Hepatocyte (in vitro differentiated cells): ENCODE measurements around the gene DELE1. TPM values are rescaled to one million over a fixed set of nuclear protein-coding genes. Genes with fewer than 3 reads are reported as not detected.

Source experiments
- DNase-seq: peaks from one replicate; pipeline ENCODE4 v3.0.0-alpha.2; 2016; ENCODE audit warnings: low spot score
- H2AFZ ChIP-seq: fragments of 200-600 bp; sonication (generic); 2 replicates; pipeline ENCODE4 v1.6.0; 2016; ENCODE audit warnings: antibody characterized with exemption, mild to moderate bottlenecking
- H3K27ac ChIP-seq: fragments of 200-600 bp; sonication (generic); 2 replicates; pipeline ENCODE4 v1.5.1; 2016; ENCODE audit warnings: mild to moderate bottlenecking
- H3K27me3 ChIP-seq: fragments of 200-600 bp; sonication (generic); 2 replicates; pipeline ENCODE4 v1.6.1; 2016
- H3K36me3 ChIP-seq: fragments of 200-600 bp; sonication (generic); replicated peaks from 2 replicates; pipeline ENCODE4 v1.5.1; 2016; ENCODE audit warnings: low read depth; ENCODE audit not compliant: insufficient read depth
- H3K4me1 ChIP-seq: fragments of 200-600 bp; sonication (generic); 2 replicates; pipeline ENCODE4 v1.5.1; 2016; ENCODE audit warnings: mild to moderate bottlenecking, moderate library complexity; ENCODE audit not compliant: insufficient read depth
- H3K4me2 ChIP-seq: fragments of 200-600 bp; sonication (generic); 2 replicates; pipeline ENCODE4 v1.6.0; 2016
- H3K4me3 ChIP-seq: fragments of 200-600 bp; sonication (generic); 2 replicates; pipeline ENCODE4 v1.5.1; 2016; ENCODE audit warnings: mild to moderate bottlenecking
- H3K79me2 ChIP-seq: fragments of 200-600 bp; sonication (generic); 2 replicates; pipeline ENCODE4 v1.6.0; 2017; ENCODE audit warnings: mild to moderate bottlenecking
- H3K9me2 ChIP-seq: fragments of 200-600 bp; sonication (generic); replicated peaks from 2 replicates; pipeline ENCODE4 v1.6.0; 2017; ENCODE audit warnings: mild to moderate bottlenecking; ENCODE audit not compliant: insufficient read depth
- H3K9me3 ChIP-seq: fragments of 200-600 bp; sonication (generic); 2 replicates; pipeline ENCODE4 v1.5.1; 2016; ENCODE audit warnings: low read depth, mild to moderate bottlenecking
- H4K20me1 ChIP-seq: fragments of 200-600 bp; sonication (generic); 2 replicates; pipeline ENCODE4 v1.6.0; 2016; ENCODE audit warnings: mild to moderate bottlenecking; ENCODE audit not compliant: insufficient read depth, poor library complexity, severe bottlenecking
- CTCF ChIP-seq: fragments of 200-600 bp; sonication (generic); IDR thresholded peaks from 2 replicates; pipeline ENCODE4 v1.5.1; 2016; ENCODE audit warnings: antibody characterized with exemption, mild to moderate bottlenecking; ENCODE audit not compliant: poor library complexity
- EZH2 ChIP-seq: fragments of 200-600 bp; sonication (generic); IDR thresholded peaks from 2 replicates; pipeline ENCODE4 v1.6.1; 2016; ENCODE audit warnings: antibody characterized with exemption, mild to moderate bottlenecking, borderline replicate concordance
- EZH2phosphoT487 ChIP-seq: fragments of 200-600 bp; sonication (generic); IDR thresholded peaks from one replicate; pipeline ENCODE4 v1.6.1; 2018; ENCODE audit warnings: antibody characterized with exemption, mild to moderate bottlenecking, low read depth, moderate library complexity; ENCODE audit not compliant: unreplicated experiment, severe bottlenecking
- WGBS: methylation state at CpG from one replicate; pipeline ENCODE4 v1.1.6; 2016; ENCODE audit warnings: low lambda C conversion rate; ENCODE audit errors: missing lambda C conversion rate; 5-methylcytosine and 5-hydroxymethylcytosine counted together
- polyA plus RNA-seq: library from polyadenylated mRNA; unstranded; fragments of >200 nt; fragmentation: Nextera tagmentation; extraction: Ambion mirVana; gene quantifications from 2 replicates; pipeline ENCODE4 v1.2.1, GENCODE V29; 2016
- total RNA-seq: library from RNA; depleted of rRNA; stranded (reverse); fragments of >200 nt; gene quantifications from 2 replicates; pipeline ENCODE4 v1.2.3, GENCODE V29; 2014

Gene DELE1
- total and polyA plus RNA-seq, 2 experiments from 2014 or later: 32.6 to 62.0 TPM

GRCh38 chr5:141877356-141878185 lies 46.1 kb upstream of the DELE1 start:
- Histone ChIP-seq H2AFZ (peak overlapping the region; percentile 46), H3K79me2 (no peaks in the 10 kb centered on the region), H3K4me3 (peak overlapping the region; percentile 64)

GRCh38 chr5:141878186-141878710 lies 45.4 kb upstream of the DELE1 start, which contains the start of gene PCDH1:
TSS of gene PCDH1 (minus strand) at chr5:141878410. CDS start at chr5:141878262, 148 bp downstream.
- Histone ChIP-seq H2AFZ (peak within 1 kb of the TSS; percentile 46), H4K20me1 (no peaks in the 10 kb centered on the region), H3K4me2 (peak within 1 kb of the TSS; percentile 99), H3K9me3 (no peaks in the 10 kb centered on the region), H3K79me2 (no peaks in the 10 kb centered on the region), H3K4me3 (peak within 1 kb of the TSS; percentile 64), H3K27me3 (peaks cover 59% of the 10 kb centered on the region), H3K4me1 (peaks cover 31% of the 10 kb centered on the region), H3K9me2 (no peaks in the 10 kb centered on the region), H3K27ac (peak within 1 kb of the TSS; percentile 35), H3K36me3 (no peaks in the 10 kb centered on the region)
- TF ChIP-seq CTCF: no peak
- no peak for TF ChIP-seq EZH2phosphoT487
- no peak for TF ChIP-seq EZH2
- 0% methylated on average over 20 of the region's 63 CpGs for WGBS
- peak; percentile 72 for DNase-seq

More at GRCh38 chr5:141877356-141878185, 46.1 kb upstream of the DELE1 start:
- H3K4me1 ChIP-seq: peaks cover 31% of the 10 kb centered on the region
- H3K27me3 ChIP-seq: peaks cover 52% of the 10 kb centered on the region
- peak overlapping the region; percentile 99 for H3K4me2 ChIP-seq
- H4K20me1 ChIP-seq: no peaks in the 10 kb centered on the region
- peak; percentile 37 for DNase-seq
- H3K9me3 ChIP-seq: no peaks in the 10 kb centered on the region
- H3K27ac ChIP-seq: no peak overlapping the region
- H3K9me2 ChIP-seq: no peaks in the 10 kb centered on the region
- WGBS: 3% methylated on average over 37 of the region's 55 CpGs
- TF ChIP-seq CTCF (no peak), EZH2phosphoT487 (no peak), EZH2 (no peak)
- H3K36me3 ChIP-seq: no peaks in the 10 kb centered on the region

- Histone ChIP-seq H3K79me2 (no peaks in the 10 kb centered on the region), H3K4me2 (peak overlapping the region; percentile 99), H3K4me3 (peak overlapping the region; percentile 24), H3K27me3 (peaks cover 65% of the 10 kb centered on the region), H3K9me2 (no peaks in the 10 kb centered on the region), H3K27ac (peak overlapping the region; percentile 35), H2AFZ (peak overlapping the region; percentile 39), H3K4me1 (peaks cover 27% of the 10 kb centered on the region), H3K9me3 (no peaks in the 10 kb centered on the region), H3K36me3 (no peaks in the 10 kb centered on the region), H4K20me1 (no peaks in the 10 kb centered on the region)
- DNase-seq: peak; percentile 95
- no peak for TF ChIP-seq EZH2
- peak; percentile 95 for TF ChIP-seq CTCF
- no peak for TF ChIP-seq EZH2phosphoT487
- under 1% methylated on average over 32 of the region's 40 CpGs for WGBS
These were observed 44.8 kb upstream of the DELE1 start for GRCh38 chr5:141878711-141879425.
